H1 (cell line): ENCODE results near the gene ATP6V0A1. TPM values are rescaled to one million over a fixed set of nuclear protein-coding genes. Genes with fewer than 3 reads are reported as not detected.

ENCODE experiments used
- CTCF ChIA-PET: fragments of 300-600 bp; sonication (Branson Sonifier 250); formaldehyde crosslinking; loops from one replicate; lab custom pipeline; 2021; ENCODE audit not compliant: partially characterized antibody; lab: Charles Lee
- POLR2A ChIA-PET: fragments of 300-600 bp; sonication (Branson Sonifier 250); formaldehyde crosslinking; loops from one replicate; lab custom pipeline; 2021; ENCODE audit warnings: inconsistent platforms; ENCODE audit not compliant: partially characterized antibody; lab: Charles Lee
- DNase-seq, 2 experiments: peaks; one replicate each; pipeline versions ENCODE4 v3.0.0 to v3.0.0-alpha.2; 2010 to 2022; ENCODE audit warnings: low spot score in 2 of 2, low read depth in 1 of 2, mixed read lengths in 1 of 2
- FAIRE-seq: peaks from 2 replicates; lab custom pipeline; 2011; peaks lifted over from hg19 to GRCh38; lab: Jason Lieb, UNC
- H2AFZ ChIP-seq: 2 replicates; pipeline ENCODE4 v1.8.1; 2012; ENCODE audit warnings: low read length, inconsistent platforms
- H2AK5ac ChIP-seq: 2 replicates; pipeline ENCODE4 v1.6.1; 2013; ENCODE audit warnings: low read depth, low read length
- H2BK120ac ChIP-seq: replicated peaks from 2 replicates; pipeline ENCODE3; 2013; ENCODE audit warnings: low read depth, low read length, inconsistent platforms
- H2BK12ac ChIP-seq: 2 replicates; pipeline ENCODE4 v1.6.1; 2013; ENCODE audit warnings: low read depth, low read length
- H2BK15ac ChIP-seq: 2 replicates; pipeline ENCODE4 v1.6.1; 2013; ENCODE audit warnings: low read length
- H2BK20ac ChIP-seq: 2 replicates; pipeline ENCODE4 v1.6.1; 2013; ENCODE audit warnings: low read length
- H2BK5ac ChIP-seq: 2 replicates; pipeline ENCODE4 v1.6.1; 2013; ENCODE audit warnings: low read depth, low read length
- H3K14ac ChIP-seq: 2 replicates; pipeline ENCODE4 v1.6.1; 2013; ENCODE audit warnings: inconsistent platforms; ENCODE audit not compliant: insufficient read length
- H3K18ac ChIP-seq: 2 replicates; pipeline ENCODE4 v1.6.1; 2013; ENCODE audit warnings: low read length; ENCODE audit errors: extremely low read depth
- H3K23ac ChIP-seq: 2 replicates; pipeline ENCODE4 v1.6.1; 2013; ENCODE audit warnings: inconsistent platforms; ENCODE audit not compliant: insufficient read length
- H3K23me2 ChIP-seq: 2 replicates; pipeline ENCODE4 v1.6.1; 2013; ENCODE audit warnings: low read depth, low read length
- H3K27ac ChIP-seq: 2 replicates; pipeline ENCODE4 v1.6.1; 2011; ENCODE audit warnings: low read depth, low read length, inconsistent platforms
- H3K27me3 ChIP-seq, 4 experiments: replicated peaks in 1 of 4; 1 replicate in 1 of 4; 2 replicates in 3 of 4; pipeline versions ENCODE4 v1.6.1 to v1.8.1; 2011 to 2013; ENCODE audit warnings: low read length in 3 of 4, mild to moderate bottlenecking in 3 of 4, inconsistent platforms in 2 of 4, mixed read lengths in 2 of 4, moderate library complexity in 1 of 4; ENCODE audit not compliant: control insufficient read depth in 3 of 4, insufficient read depth in 3 of 4; ENCODE audit errors: extremely low read depth in 1 of 4
- H3K36me3 ChIP-seq, 4 experiments: 2 replicates each; pipeline versions ENCODE4 v1.6.1 to v1.8.1; 2011 to 2013; ENCODE audit warnings: mild to moderate bottlenecking in 4 of 4, low read length in 3 of 4, moderate library complexity in 2 of 4, control low read depth in 1 of 4, inconsistent platforms in 1 of 4; ENCODE audit not compliant: insufficient read depth in 4 of 4, control insufficient read depth in 2 of 4
- H3K4ac ChIP-seq: replicated peaks from 2 replicates; pipeline ENCODE3; 2013; ENCODE audit warnings: low read length, low read depth, mixed read lengths, inconsistent platforms; ENCODE audit not compliant: insufficient read length
- H3K4me1 ChIP-seq, 4 experiments: replicated peaks in 1 of 4; 1 replicate in 1 of 4; 2 replicates in 3 of 4; pipeline versions ENCODE4 v1.6.1 to v1.8.1; 2011 to 2013; ENCODE audit warnings: low read length in 3 of 4, inconsistent platforms in 2 of 4, mixed read lengths in 1 of 4; ENCODE audit not compliant: insufficient read depth in 4 of 4, control insufficient read depth in 3 of 4
- H3K4me2 ChIP-seq, 2 experiments: 2 replicates each; pipeline versions ENCODE4 v1.6.1 to v1.8.1; 2011 to 2013; ENCODE audit warnings: low read depth in 2 of 2, low read length in 2 of 2, control low read depth in 1 of 2, inconsistent platforms in 1 of 2, mild to moderate bottlenecking in 1 of 2; ENCODE audit not compliant: insufficient read depth in 1 of 2
- H3K4me3 ChIP-seq, 4 experiments: fragments of 200-600, 300-600 bp in 1 of 4; sonication (generic), shearing (Covaris generic), sonication (Bioruptor Twin) in 1 of 4; 2 replicates each; pipeline versions ENCODE4 v1.5.1 to v1.8.1; 2011 to 2016; ENCODE audit warnings: low read length in 4 of 4, low read depth in 3 of 4, control low read depth in 2 of 4, inconsistent platforms in 2 of 4, mild to moderate bottlenecking in 2 of 4, mixed read lengths in 1 of 4, moderate library complexity in 1 of 4; ENCODE audit not compliant: insufficient read depth in 2 of 4; ENCODE audit errors: extremely low read depth in 1 of 4
- H3K56ac ChIP-seq: replicated peaks from 2 replicates; pipeline ENCODE3; 2013; ENCODE audit warnings: low read depth, mild to moderate bottlenecking, mixed read lengths, low read length, inconsistent platforms; ENCODE audit not compliant: insufficient read length
- H3K79me1 ChIP-seq: 2 replicates; pipeline ENCODE4 v1.6.1; 2013; ENCODE audit warnings: low read depth, low read length, control low read depth
- H3K79me2 ChIP-seq, 2 experiments: 2 replicates each; pipeline versions ENCODE4 v1.6.1 to v1.8.1; 2012 to 2013; ENCODE audit warnings: low read length in 2 of 2, mild to moderate bottlenecking in 2 of 2, inconsistent platforms in 1 of 2; ENCODE audit not compliant: insufficient read depth in 2 of 2, control insufficient read depth in 1 of 2
- H3K9ac ChIP-seq, 4 experiments: replicated peaks in 1 of 4; 1 replicate in 1 of 4; 2 replicates in 3 of 4; pipeline versions ENCODE4 v1.6.1 to v1.8.1; 2011 to 2013; ENCODE audit warnings: low read depth in 3 of 4, low read length in 3 of 4, control low read depth in 2 of 4, mild to moderate bottlenecking in 2 of 4, moderate library complexity in 2 of 4, inconsistent platforms in 1 of 4; ENCODE audit errors: extremely low read depth in 1 of 4
- H3K9me3 ChIP-seq, 2 experiments: 2 replicates each; pipeline versions ENCODE4 v1.6.1 to v1.8.1; 2012 to 2013; ENCODE audit warnings: mild to moderate bottlenecking in 2 of 2, moderate library complexity in 2 of 2, control low read depth in 1 of 2, inconsistent platforms in 1 of 2, low read depth in 1 of 2, low read length in 1 of 2, mixed read lengths in 1 of 2; ENCODE audit not compliant: insufficient read depth in 2 of 2
- H4K20me1 ChIP-seq, 2 experiments: replicated peaks in 1 of 2; 2 replicates each; pipeline versions ENCODE3 to v1.8.1; 2011 to 2013; ENCODE audit warnings: inconsistent platforms in 2 of 2, low read length in 2 of 2, mild to moderate bottlenecking in 1 of 2; ENCODE audit not compliant: insufficient read depth in 2 of 2, control insufficient read depth in 1 of 2
- H4K5ac ChIP-seq: 2 replicates; pipeline ENCODE4 v1.6.1; 2013; ENCODE audit warnings: low read length, low read depth, mixed read lengths, inconsistent platforms; ENCODE audit not compliant: insufficient read length
- H4K8ac ChIP-seq: 2 replicates; pipeline ENCODE4 v1.8.0; 2013; ENCODE audit warnings: mild to moderate bottlenecking, moderate library complexity, low read length, inconsistent platforms; ENCODE audit not compliant: insufficient read depth; ENCODE audit errors: extremely low read depth
- H4K91ac ChIP-seq: replicated peaks from 2 replicates; pipeline ENCODE3; 2013; ENCODE audit warnings: low read length, mixed read lengths, inconsistent platforms; ENCODE audit not compliant: insufficient read length
- GABPA ChIP-seq: IDR thresholded peaks from 2 replicates; pipeline ENCODE4 v1.6.1; 2011; ENCODE audit warnings: mild to moderate bottlenecking, low read length, moderate library complexity, borderline replicate concordance; ENCODE audit not compliant: insufficient read depth
- HDAC2 ChIP-seq, 2 experiments: fragments of 300-600 bp in 1 of 2; sonication (generic) in 1 of 2; IDR thresholded peaks; 2 replicates each; pipeline ENCODE4 v1.6.1; 2011 to 2012; ENCODE audit warnings: low read depth in 2 of 2, low read length in 2 of 2, mild to moderate bottlenecking in 2 of 2, moderate library complexity in 2 of 2, borderline replicate concordance in 1 of 2, inconsistent platforms in 1 of 2
- NANOG ChIP-seq: IDR thresholded peaks from 2 replicates; pipeline ENCODE4 v1.6.1; 2011; ENCODE audit warnings: low read length, low read depth, mild to moderate bottlenecking, inconsistent platforms; ENCODE audit not compliant: insufficient read depth, poor library complexity, severe bottlenecking
- PHF8 ChIP-seq: fragments of 200-600 bp; sonication (generic); conservative IDR thresholded peaks from 2 replicates; pipeline ENCODE4 v1.7.1; 2012; ENCODE audit warnings: low read depth, mild to moderate bottlenecking, inconsistent platforms, low read length, moderate library complexity
- RBBP5 ChIP-seq: IDR thresholded peaks from 2 replicates; pipeline ENCODE4 v1.7.1; 2012; ENCODE audit warnings: low read depth, mild to moderate bottlenecking, inconsistent platforms, low read length, moderate library complexity, borderline replicate concordance
- SAP30 ChIP-seq: fragments of 300-600 bp; sonication (generic); IDR thresholded peaks from 2 replicates; pipeline ENCODE4 v1.7.1; 2012; ENCODE audit warnings: low read length, moderate library complexity, mild to moderate bottlenecking, inconsistent platforms; ENCODE audit not compliant: insufficient read depth, insufficient replicate concordance
- SIRT6 ChIP-seq: IDR thresholded peaks from one replicate; pipeline ENCODE4 v1.7.1; 2012; ENCODE audit warnings: low read length, inconsistent platforms
- TAF7 ChIP-seq: optimal IDR thresholded peaks from 2 replicates; pipeline ENCODE3; 2011; ENCODE audit warnings: low read depth, mild to moderate bottlenecking, inconsistent platforms, low read length, moderate library complexity, borderline replicate concordance
- WGBS, 2 experiments: shearing (Covaris generic) in 1 of 2; methylation state at CpG; one replicate each; pipeline versions ENCODE4 v1.1.6 to v1.1.7; 2013 to 2015; ENCODE audit warnings: low lambda C conversion rate in 2 of 2, mixed read lengths in 2 of 2, inconsistent platforms in 1 of 2, low coverage in 1 of 2, missing lambda C conversion rate in 1 of 2; ENCODE audit not compliant: insufficient replicate concordance in 2 of 2, insufficient coverage in 1 of 2, insufficient read length in 1 of 2; ENCODE audit errors: extremely low coverage in 1 of 2, missing lambda C conversion rate in 1 of 2; 5-methylcytosine and 5-hydroxymethylcytosine counted together
- polyA plus RNA-seq, 7 experiments: library from polyadenylated mRNA; depleted of rRNA in 3 of 7; stranded (reverse) in 5 of 7; unstranded in 2 of 7; fragments of >200 nt in 5 of 7; fragments of 200-250 nt in 2 of 7; gene quantifications; 1 replicate in 5 of 7; 2 replicates in 1 of 7; 4 replicates in 1 of 7; pipeline versions ENCODE4 v1.2.1 to v1.2.3, GENCODE V29; 2011 to 2013; ENCODE audit warnings: missing spikeins in 2 of 7, mixed read lengths in 2 of 7
- total RNA-seq: library from RNA; stranded (reverse); fragmentation: NEBNext Ultra II Directional; extraction: Animal tissue kit (Norgen Biotek cat#: 25700); gene quantifications from 2 replicates; pipeline ENCODE4 v1.2.1, GENCODE V29; 2021
- TF ChIP-seq, protein P1 (sequence below): IDR thresholded peaks from 2 replicates; pipeline ENCODE4 v1.6.1; 2011; ENCODE audit warnings: low read length, improper control_type of control experiment

ATP6V0A1 gene
- total and polyA plus RNA-seq, 2 of the 8 experiments (the other 6 are each of a cell fraction or from before 2014, with no cell fraction given), result 55.3 to 63.4 TPM

GRCh38 chr17:42422412-42422957, 36.2 kb upstream of the ATP6V0A1 start:
- H3K27ac ChIP-seq, result no peak overlapping the region
- H3K79me1 ChIP-seq, result peaks cover 9% of the 10 kb centered on the region
- no peak overlapping the region for H4K5ac ChIP-seq
- H3K4me3 ChIP-seq, result peak overlapping the region; percentile 73 to 99 (median 86)
- DNase-seq (peak in 1 of 2 experiments; percentile 70), FAIRE-seq (no peak)
- peak overlapping the region; percentile 99; the same call in 1 of the 2 replicates for H2BK12ac ChIP-seq
- no peak overlapping the region; the same call in 1 of the 2 replicates for H2BK20ac ChIP-seq
- H2AK5ac ChIP-seq, result peak overlapping the region; percentile 65; the same call in 1 of the 2 replicates
- no peak overlapping the region for H3K23ac ChIP-seq
- H2AFZ ChIP-seq, result no peak overlapping the region
- peak overlapping the region; percentile 75 for H2BK5ac ChIP-seq
- H2BK15ac ChIP-seq, result peak overlapping the region; percentile 99; the same call in 1 of the 2 replicates
- H4K8ac ChIP-seq, result peak overlapping the region; percentile 87
- H3K4me2 ChIP-seq, result peak overlapping the region; percentile 99
- H3K27me3 ChIP-seq, result peaks cover 0 to 13% (median 10%) of the 10 kb centered on the region in 4 experiments; a peak in 6 of 7 replicates
- 1% methylated on average over 26 of the region's 44 CpGs; no CpG with 5 or more reads in 1 of the 2 experiments for WGBS, 2 experiments
- peak overlapping the region; percentile 98 for H3K14ac ChIP-seq
- no peak overlapping the region for H2BK120ac ChIP-seq
- peaks cover 14% of the 10 kb centered on the region for H3K23me2 ChIP-seq
- H3K56ac ChIP-seq, result no peak overlapping the region
- H3K4me1 ChIP-seq, result peaks cover 0 to 17% (median 8%) of the 10 kb centered on the region in 4 experiments; a peak in 5 of 7 replicates
- H3K36me3 ChIP-seq, result no peaks in the 10 kb centered on the region
- peaks cover 0 to 19% of the 10 kb centered on the region in 2 experiments; a peak in 2 of 4 replicates for H3K79me2 ChIP-seq
- no peaks in the 10 kb centered on the region for H3K9me3 ChIP-seq
- H3K4ac ChIP-seq, result peak overlapping the region; percentile 91
- ChIA-PET CTCF (interaction anchor here (0.5 to 6.1 kb wide), 12 partner anchors 7 to 348 kb away, joined by 3 to 36 read pairs (median 4); no protein-coding TSS in a partner anchor), POLR2A (interaction anchor here (0.8 to 2.6 kb wide), 17 partner anchors 8 to 300 kb away, joined by 3 to 19 read pairs (median 7); partner anchors contain the start of genes HSPB9 and NAGLU)
- H4K91ac ChIP-seq, result peak overlapping the region; percentile 81
- peak overlapping the region; percentile 35 to 71 (median 55) for H3K9ac ChIP-seq
- peaks cover 6 to 8% of the 10 kb centered on the region in 2 experiments for H4K20me1 ChIP-seq
- H3K18ac ChIP-seq, result peak overlapping the region; percentile 85
- no peak for TF ChIP-seq GABPA
- TF ChIP-seq HDAC2 (IDR thresholded peaks at IDR 0.05; ENCODE audit: borderline replicate concordance in 1 of 2, low read depth in 2 of 2, low read length in 2 of 2), result peak in 1 of 2 experiments; percentile 73; a peak in 1 of 4 replicates
- TF ChIP-seq PHF8, result no peak
- TF ChIP-seq TAF7, result no peak
- TF ChIP-seq NANOG, result no peak
- TF ChIP-seq, protein P1, sequence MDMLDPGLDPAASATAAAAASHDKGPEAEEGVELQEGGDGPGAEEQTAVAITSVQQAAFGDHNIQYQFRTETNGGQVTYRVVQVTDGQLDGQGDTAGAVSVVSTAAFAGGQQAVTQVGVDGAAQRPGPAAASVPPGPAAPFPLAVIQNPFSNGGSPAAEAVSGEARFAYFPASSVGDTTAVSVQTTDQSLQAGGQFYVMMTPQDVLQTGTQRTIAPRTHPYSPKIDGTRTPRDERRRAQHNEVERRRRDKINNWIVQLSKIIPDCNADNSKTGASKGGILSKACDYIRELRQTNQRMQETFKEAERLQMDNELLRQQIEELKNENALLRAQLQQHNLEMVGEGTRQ, result no peak
- no peak for TF ChIP-seq SIRT6
- no peak for TF ChIP-seq RBBP5
- peak; percentile 37 for TF ChIP-seq SAP30
